ENCODE data around the gene RABGAP1L.

Gene RABGAP1L

GRCh38 chr1:174935961-174936727 is 776.8 kb downstream of the RABGAP1L start:
- Histone ChIP-seq H3K9me3 (no peaks in the 10 kb centered on the region), H3K4me3 (ENCODE audit: low read depth, low read length) (no peak overlapping the region), H3K4me1 (no peaks in the 10 kb centered on the region), H3K27me3 (no peaks in the 10 kb centered on the region), H3K36me3 (no peaks in the 10 kb centered on the region)
- DNase-seq, result no peak
- no peak for TF ChIP-seq CTCF (IDR thresholded peaks at IDR 0.05; ENCODE audit: low read depth, low read length)

DNA sequence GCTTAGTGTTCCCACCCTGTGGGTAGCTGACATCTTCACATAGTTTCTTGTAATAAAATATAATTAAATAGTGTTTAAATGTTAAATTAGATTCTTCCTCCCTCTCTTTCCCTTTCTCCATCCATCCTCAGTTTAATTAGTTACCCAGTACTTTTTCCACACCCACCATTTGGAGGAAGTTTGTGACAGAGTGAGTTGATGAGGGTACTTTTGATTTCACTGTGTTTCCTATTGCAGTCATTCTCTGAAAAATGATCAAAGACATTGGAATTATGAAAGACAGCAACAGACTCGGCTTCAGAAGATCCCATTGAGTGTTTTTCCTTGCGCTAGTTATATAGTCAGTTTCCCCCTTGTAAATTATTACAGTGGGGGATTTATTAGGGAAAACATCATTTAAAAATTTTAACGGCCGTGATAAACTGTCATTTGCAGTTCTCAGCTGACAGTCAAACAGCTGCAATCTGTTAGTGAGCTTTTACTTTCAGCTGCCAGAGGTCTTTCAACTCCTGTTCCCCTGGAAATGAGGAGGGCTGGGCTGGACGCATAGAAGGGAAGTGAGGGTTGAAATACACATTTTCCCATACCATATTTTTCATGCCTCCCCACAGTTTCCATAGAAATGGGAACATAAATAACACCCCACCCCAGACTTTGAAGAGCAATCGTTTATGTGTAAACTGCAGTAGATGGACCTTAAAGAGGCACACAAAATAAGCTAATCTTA is 779.1 kb downstream of the RABGAP1L start:
- no peak overlapping the region for H3K4me3 ChIP-seq (ENCODE audit: low read depth, low read length)
- H3K27me3 ChIP-seq, result no peaks in the 10 kb centered on the region
- no peaks in the 10 kb centered on the region for H3K36me3 ChIP-seq
- no peaks in the 10 kb centered on the region for H3K4me1 ChIP-seq
- no peak for TF ChIP-seq CTCF (IDR thresholded peaks at IDR 0.05; ENCODE audit: low read depth, low read length)
- no peaks in the 10 kb centered on the region for H3K9me3 ChIP-seq
- DNase-seq, result no peak

GRCh38 chr1:174939775-174940545 is 780.6 kb downstream of the RABGAP1L start:
- TF ChIP-seq CTCF (IDR thresholded peaks at IDR 0.05; ENCODE audit: low read depth, low read length), result no peak
- H3K36me3 ChIP-seq, result no peaks in the 10 kb centered on the region
- no peaks in the 10 kb centered on the region for H3K4me1 ChIP-seq
- DNase-seq, result no peak
- no peaks in the 10 kb centered on the region for H3K27me3 ChIP-seq
- H3K4me3 ChIP-seq (ENCODE audit: low read depth, low read length), result no peak overlapping the region
- H3K9me3 ChIP-seq, result no peaks in the 10 kb centered on the region

DNA sequence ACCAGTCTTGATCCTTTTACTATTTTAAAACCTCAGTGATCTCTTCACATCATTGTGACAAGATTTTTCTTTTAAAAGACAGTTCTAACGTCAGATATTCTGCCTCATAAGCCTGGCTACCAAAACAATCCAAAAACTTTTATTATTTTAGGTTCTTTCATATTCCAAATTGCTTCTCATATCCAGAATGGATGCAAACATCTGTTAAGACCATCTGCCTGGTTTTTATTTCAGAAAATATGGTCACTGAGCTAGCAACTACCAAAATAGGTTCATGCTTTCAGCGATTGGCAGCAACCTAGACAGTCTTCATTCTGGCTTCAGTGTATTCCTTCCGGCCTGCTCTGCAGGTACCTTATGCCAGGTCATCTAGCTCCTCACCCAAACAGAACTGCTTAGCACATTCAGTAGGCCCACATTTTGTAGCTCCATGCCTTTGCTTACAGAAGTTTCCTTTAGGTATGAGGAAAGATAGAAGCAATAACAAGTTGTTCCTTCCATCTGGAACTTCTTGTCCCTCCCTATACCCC is 781.4 kb downstream of the RABGAP1L start:
- H3K4me1 ChIP-seq, result no peaks in the 10 kb centered on the region
- no peak for TF ChIP-seq CTCF (IDR thresholded peaks at IDR 0.05; ENCODE audit: low read depth, low read length)
- no peak overlapping the region for H3K4me3 ChIP-seq (ENCODE audit: low read depth, low read length)
- no peaks in the 10 kb centered on the region for H3K9me3 ChIP-seq
- H3K27me3 ChIP-seq, result no peaks in the 10 kb centered on the region
- DNase-seq, result no peak
- no peaks in the 10 kb centered on the region for H3K36me3 ChIP-seq

GRCh38 chr1:174942547-174943255 is 783.4 kb downstream of the RABGAP1L start:
- H3K36me3 ChIP-seq, result no peaks in the 10 kb centered on the region
- no peaks in the 10 kb centered on the region for H3K4me1 ChIP-seq
- H3K9me3 ChIP-seq, result no peaks in the 10 kb centered on the region
- no peaks in the 10 kb centered on the region for H3K27me3 ChIP-seq
- H3K4me3 ChIP-seq (ENCODE audit: low read depth, low read length), result no peak overlapping the region
- TF ChIP-seq CTCF (IDR thresholded peaks at IDR 0.05; ENCODE audit: low read depth, low read length), result no peak
- no peak for DNase-seq

Data from BE2C (cell line).